EL (cell line): ENCODE results near the gene HOPX.
"Not testable (repeated sequence)": the region's sequence is repeated elsewhere in the genome, so short reads cannot be mapped to it uniquely, and the experiment has no call there.

Experiments used
- DNase-seq: peaks from one replicate; pipeline ENCODE4 v3.0.0-alpha.2; 2016

HOPX gene

GRCh38 chr4:56622176-56622575, 58.9 kb downstream of the HOPX start:
- DNase-seq: peak; percentile 22

GRCh38 chr4:56619816-56620215, 61.3 kb downstream of the HOPX start:
- DNase-seq: no peak

DNA sequence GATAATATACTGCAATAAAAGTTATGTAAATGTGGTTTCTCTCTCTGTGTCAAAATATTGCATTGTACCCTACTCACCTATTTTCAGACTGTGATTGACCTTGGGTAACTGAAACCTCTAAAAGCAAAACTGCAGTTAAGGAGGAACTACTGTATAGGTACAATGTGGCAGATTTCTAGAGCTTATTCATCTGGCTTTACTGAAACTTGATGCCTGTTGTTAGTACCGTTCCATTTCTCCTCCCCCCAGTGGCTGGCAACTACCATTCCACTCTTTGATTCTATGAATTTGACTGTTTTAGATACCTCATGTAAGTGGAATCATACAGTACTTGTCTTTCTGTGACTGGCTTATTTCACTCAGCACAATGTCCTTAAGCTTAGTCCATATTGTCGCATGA, 61.9 kb downstream of the HOPX start:
- DNase-seq: no peak

DNA sequence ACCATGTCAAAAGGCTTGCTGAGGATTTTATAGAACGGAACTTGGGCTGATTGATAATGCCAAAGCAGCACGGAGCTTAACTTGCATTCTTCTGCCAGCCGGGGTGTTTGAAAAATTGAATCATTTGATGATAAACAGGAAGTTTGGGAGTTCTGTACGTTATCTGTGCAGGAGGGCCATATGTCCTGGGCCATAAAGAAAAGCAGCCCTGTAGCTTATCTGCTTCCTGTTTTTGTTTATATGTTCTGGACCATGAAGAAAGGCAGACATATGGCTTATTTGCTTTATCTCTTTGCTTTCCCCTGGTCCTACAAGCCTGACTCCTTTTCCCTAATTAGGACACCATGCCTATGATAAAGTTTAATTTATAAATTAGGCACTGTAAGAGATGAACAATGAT, 62.4 kb downstream of the HOPX start:
- no peak for DNase-seq

- DNase-seq: peak; percentile 82
Measured at GRCh38 chr4:56613101-56613862, 67.8 kb downstream of the HOPX start.

DNA sequence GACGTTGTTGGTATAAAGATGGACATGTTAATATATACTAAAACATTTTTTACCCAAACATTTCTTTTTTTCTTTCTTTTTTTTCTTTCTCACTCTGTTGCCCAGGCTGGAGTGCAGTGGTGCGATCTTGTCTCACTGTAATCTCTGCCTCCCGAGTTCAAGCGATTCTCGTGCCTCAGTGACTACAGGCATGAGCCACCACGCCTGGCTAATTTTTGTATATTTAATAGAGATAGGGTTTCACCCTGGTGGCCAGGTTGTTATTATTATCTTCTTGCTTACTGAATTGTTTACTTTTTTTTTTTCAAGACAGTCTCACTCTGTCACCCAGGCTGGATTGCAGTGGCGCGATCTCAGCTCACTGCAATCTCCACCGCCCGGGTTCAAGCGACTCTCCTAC, 68.8 kb downstream of the HOPX start:
- DNase-seq: no peak

GRCh38 chr4:56611501-56611900, 69.6 kb downstream of the HOPX start:
- DNase-seq: peak; percentile 11

DNA sequence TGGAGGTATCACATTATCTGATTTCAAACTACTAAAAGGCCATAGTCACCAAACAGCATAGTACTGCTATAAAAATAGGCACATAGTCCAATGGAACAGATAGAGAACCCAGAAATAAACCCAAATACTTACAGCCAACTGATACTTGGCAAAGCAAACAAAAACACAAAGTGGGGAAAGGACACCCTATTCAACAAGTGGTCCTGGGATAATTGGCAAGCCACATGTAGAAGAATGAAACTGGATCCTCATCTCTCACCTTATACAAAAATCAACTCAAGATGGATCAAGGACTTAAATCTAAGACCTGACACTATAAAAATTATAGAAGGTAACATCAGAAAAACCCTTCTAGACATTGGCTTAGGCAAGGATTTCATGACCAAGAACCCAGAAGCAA, 70.9 kb downstream of the HOPX start:
- DNase-seq: not testable (repeated sequence)

- no peak for DNase-seq
Measured at GRCh38 chr4:56607926-56608325, 73.2 kb downstream of the HOPX start.

- no peak for DNase-seq
Measured at GRCh38 chr4:56606385-56606784, 74.7 kb downstream of the HOPX start.

DNA sequence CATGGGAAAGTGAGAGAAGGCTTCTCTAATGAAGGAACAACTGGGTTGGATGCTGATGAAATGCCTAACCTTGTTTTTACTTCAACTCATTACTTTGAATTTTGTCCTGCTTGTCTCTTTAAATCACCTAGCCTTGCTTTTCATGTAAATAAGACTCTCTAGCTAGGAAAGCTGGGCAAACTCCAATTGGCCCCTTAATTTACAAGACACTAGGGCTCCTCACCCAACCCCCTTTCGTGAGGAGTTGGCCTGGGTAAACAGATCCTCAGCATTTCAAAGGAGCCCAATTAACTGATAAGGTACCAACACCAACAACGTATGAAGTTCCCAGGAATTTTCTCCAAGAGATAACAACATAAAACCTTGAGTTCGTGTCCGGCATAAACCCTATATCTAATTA, 75.6 kb downstream of the HOPX start:
- not testable (repeated sequence) for DNase-seq

GRCh38 chr4:56603297-56603696, 77.8 kb downstream of the HOPX start:
- no peak for DNase-seq
